ENCODE data around the gene C19orf12. TPM values are rescaled to one million over a fixed set of nuclear protein-coding genes. Genes with fewer than 3 reads are reported as not detected.

Gene C19orf12
- total and polyA plus RNA-seq, 2 of the 4 experiments (the other 2 are of a cell fraction): 16.3 to 24.0 TPM

GRCh38 chr19:29759359-29759758 lies 44.3 kb upstream of the C19orf12 start:
- Histone ChIP-seq H4K91ac (ENCODE audit: insufficient read depth, low read depth, low read length) (no peak overlapping the region), H2BK15ac (ENCODE audit: low read depth, low read length) (no peak overlapping the region), H3K9ac (ENCODE audit: low read depth, low read length) (no peak overlapping the region), H3K79me1 (ENCODE audit: low read depth in 1 of 2, low read length in 2 of 2) (no peaks in the 10 kb centered on the region), H3K9me1 (ENCODE audit: insufficient read depth, low read length) (no peaks in the 10 kb centered on the region), H2BK120ac (ENCODE audit: low read depth, low read length) (no peak overlapping the region), H3K4me2 (ENCODE audit: low read depth, low read length) (no peak overlapping the region), H2BK5ac (ENCODE audit: low read depth, low read length, poor library complexity, severe bottlenecking) (no peak overlapping the region), H2BK20ac (ENCODE audit: low read depth, low read length) (no peak overlapping the region), H3K4ac (ENCODE audit: low read depth, low read length) (no peak overlapping the region), H2AK5ac (ENCODE audit: low read depth, low read length) (no peak overlapping the region), H3K27ac (ENCODE audit: insufficient read depth, low read length) (no peak overlapping the region), H2AFZ (replicated peaks; ENCODE audit: low read length, poor library complexity) (no peak overlapping the region), H3K18ac (ENCODE audit: low read depth, low read length) (no peak overlapping the region), H3K36me3 (ENCODE audit: control insufficient read depth, insufficient read depth, low read length) (no peaks in the 10 kb centered on the region), H3K27me3 (ENCODE audit: control insufficient read depth, insufficient read depth, low read length) (no peaks in the 10 kb centered on the region), H3K9me3 (ENCODE audit: control insufficient read depth, insufficient read depth, low read length) (no peaks in the 10 kb centered on the region), H3K14ac (replicated peaks; ENCODE audit: low read depth, low read length) (no peak overlapping the region), H3K4me3 (ENCODE audit: insufficient read depth, low read depth, low read length) (no peak overlapping the region), H4K5ac (ENCODE audit: low read depth, low read length) (no peak overlapping the region), H3K56ac (ENCODE audit: extremely low read depth, insufficient read depth, low read length) (no peak overlapping the region), H3K23ac (ENCODE audit: low read depth, low read length) (no peak overlapping the region), H4K8ac (ENCODE audit: low read depth in 2 of 2, low read length in 2 of 2) (no peak overlapping the region), H2AK9ac (replicated peaks; ENCODE audit: low read depth, low read length, poor library complexity) (no peak overlapping the region), H4K20me1 (ENCODE audit: insufficient read depth, low read length) (no peaks in the 10 kb centered on the region), H3K4me1 (ENCODE audit: control insufficient read depth, insufficient read depth, low read length) (no peaks in the 10 kb centered on the region)
- ATAC-seq (ENCODE audit: low read depth) (no peak), DNase-seq (no peak)
- TF ChIP-seq RAD21 (IDR thresholded peaks at IDR 0.05; ENCODE audit: low read length) (no peak), MXI1 (IDR thresholded peaks at IDR 0.05; ENCODE audit: borderline replicate concordance, low read depth, low read length) (no peak), USF2 (IDR thresholded peaks at IDR 0.05; ENCODE audit: low read depth, low read length) (no peak), CTCF (conservative IDR thresholded peaks at IDR 0.05; ENCODE audit: low read depth, low read length) (no peak), RCOR1 (IDR thresholded peaks at IDR 0.05; ENCODE audit: insufficient replicate concordance, low read length) (no peak), MAFK (IDR thresholded peaks at IDR 0.05; ENCODE audit: low read depth, low read length) (no peak)
- dilution Hi-C loops (cut with HindIII; ENCODE audit: low sequenced_read_pairs, unreplicated experiment): no loop called here
- ChIA-PET POLR2A (ENCODE audit: unreplicated experiment) (no interaction called here), CTCF (interaction anchor here (0.5 to 0.9 kb wide), 6 partner anchors 9 to 677 kb away, joined by 3 to 4 read pairs (median 4); no protein-coding TSS in a partner anchor)
- no TSS peak for BruUV-seq (replicated peaks)
- in situ Hi-C loops (cut with MboI; ENCODE audit: low sequenced_read_pairs): no loop called here
- 60% methylated on average over 3 of the region's 5 CpGs; no CpG with 5 or more reads in 1 of the 2 experiments for WGBS, 2 experiments (ENCODE audit: extremely low coverage in 2 of 2, insufficient read length in 1 of 2)
- intact Hi-C loops (cut with micrococcal nuclease): no loop called here
